NCI-H187 treated with DMSO at 0.1 percent for 48 hours (cell line): ENCODE data around the gene NPS.

Source experiments
- DNase-seq: peaks from one replicate; lab custom pipeline; 2025; lab: John Stamatoyannopoulos, UW

The NPS gene

GRCh38 chr10:127561647-127562046 is 12.5 kb downstream of the NPS start:
- no peak for DNase-seq

DNA sequence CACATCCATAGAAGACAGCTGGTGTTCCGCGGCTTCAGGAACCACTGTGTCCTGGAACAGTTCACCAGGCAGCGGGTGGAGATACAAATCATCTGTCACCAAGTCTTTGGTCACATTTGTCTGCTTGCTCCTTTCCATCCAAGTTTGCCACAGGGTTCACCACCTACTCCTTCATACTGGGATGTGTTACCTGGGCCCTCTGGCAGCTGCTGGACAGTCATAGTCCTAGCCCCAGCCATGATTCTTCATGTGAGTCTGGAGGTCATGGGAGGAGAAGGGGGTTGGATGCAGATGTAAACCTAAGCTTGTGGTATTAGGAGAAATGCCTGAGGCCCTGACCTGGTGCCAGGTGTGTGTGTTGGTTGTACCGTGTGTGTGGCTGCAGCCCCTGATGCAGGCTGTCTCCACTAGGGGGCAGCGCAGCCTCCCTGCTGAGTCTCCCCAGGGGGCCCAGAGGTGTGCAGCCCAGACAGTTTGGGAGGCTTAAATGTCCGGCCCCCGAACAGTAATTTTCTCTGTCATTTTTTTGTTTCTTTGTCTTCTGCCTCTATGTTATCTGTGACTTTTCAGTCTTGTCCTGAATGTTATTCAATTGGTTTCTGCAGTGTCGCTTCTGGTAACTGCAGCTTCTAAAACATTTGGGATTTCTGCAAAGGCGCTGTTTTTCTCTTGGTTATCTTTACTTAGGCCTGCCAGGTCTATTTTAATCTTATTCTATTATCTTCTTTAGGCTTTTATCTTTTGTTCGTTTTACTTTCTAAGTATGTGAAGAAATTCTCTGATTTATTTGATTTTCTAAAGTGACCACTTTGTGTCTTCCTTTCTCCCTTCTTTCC is 14.8 kb downstream of the NPS start:
- DNase-seq: no peak

- no peak for DNase-seq
Observed at GRCh38 chr10:127564644-127565043, 15.5 kb downstream of the NPS start.

GRCh38 chr10:127565583-127565982 is 16.5 kb downstream of the NPS start:
- no peak for DNase-seq

GRCh38 chr10:127569210-127569609 is 20.1 kb downstream of the NPS start:
- no peak for DNase-seq

- DNase-seq: no peak
Observed at GRCh38 chr10:127570036-127570435, 20.9 kb downstream of the NPS start.

DNA sequence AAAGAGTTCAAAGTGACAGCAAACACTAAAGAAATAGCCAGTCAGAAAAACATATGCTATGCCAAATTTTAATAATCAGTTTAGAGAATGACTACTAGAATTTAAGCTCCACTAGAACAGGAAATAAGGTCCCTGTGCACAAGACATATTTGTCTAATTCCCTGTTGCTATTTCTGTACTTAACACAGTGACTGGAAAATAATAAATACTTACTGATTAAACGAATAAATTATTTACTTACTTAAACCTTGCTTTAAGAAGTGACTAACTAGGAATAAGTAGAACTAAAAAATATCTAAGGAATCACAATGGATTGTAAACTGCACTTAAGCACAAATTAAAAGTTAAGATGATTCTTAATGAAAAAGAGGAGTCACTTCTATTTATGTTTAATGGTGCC is 22.3 kb downstream of the NPS start:
- no peak for DNase-seq

GRCh38 chr10:127576051-127576450 is 26.9 kb downstream of the NPS start:
- no peak for DNase-seq

DNA sequence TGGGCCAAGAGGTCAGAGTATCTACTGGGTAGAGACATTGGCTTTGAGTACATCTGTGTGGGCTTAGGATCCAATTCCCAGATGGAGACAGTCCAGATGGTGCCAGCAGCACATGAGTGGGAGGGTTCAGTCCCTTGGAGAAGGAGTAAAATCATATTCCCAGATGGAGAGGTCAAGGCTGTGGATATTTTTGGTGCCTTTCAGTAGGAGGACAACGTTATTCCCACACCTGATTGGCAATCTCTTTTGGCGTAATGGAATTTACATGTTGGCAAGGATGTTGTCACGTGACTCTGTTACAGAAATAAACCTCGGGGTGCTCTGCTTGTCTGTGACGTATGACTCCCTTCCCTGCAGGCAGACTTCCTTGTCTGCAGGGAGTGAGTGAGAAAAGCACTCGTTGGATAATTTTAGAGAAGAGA is 27.6 kb downstream of the NPS start:
- no peak for DNase-seq

DNA sequence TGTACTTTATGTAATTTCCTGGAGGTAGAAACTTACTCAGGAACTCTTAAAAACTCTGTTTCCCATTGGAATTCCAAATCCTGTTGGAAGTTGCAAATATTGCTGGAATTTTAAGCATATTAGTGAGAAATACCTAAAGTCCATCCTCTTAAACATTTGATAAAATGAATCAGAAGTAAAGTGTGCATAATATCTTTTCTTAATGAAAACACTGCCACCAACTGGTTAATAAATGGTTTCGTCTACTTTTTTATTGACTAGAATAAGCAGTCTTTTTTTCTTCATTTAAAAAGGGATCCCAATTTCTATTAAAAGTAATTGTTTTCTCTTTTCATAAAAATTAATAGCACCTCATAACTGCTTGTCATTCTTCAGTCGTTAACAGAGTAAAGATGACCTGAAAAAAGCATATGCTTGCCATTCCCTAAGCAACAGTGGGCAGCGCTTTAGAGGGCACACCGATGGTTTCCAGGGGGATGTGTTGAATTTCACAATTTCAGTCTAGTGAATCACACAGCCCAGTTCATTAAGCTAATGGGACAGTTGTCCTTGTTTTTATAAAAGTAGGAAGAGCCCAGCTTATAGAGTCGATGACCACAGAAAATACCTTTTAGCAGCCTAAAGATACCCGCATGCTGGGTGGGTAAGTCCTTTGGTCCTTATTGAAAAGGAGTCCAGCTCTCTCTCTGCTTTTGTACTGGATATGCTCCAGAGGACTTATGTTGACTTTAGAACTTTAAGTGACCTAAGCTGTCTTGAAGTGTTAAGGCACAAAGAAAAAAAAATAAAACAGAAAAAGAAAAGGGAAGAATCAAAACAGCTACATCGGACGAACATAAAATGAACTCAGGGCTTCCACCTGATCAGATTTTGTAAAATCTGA is 28.5 kb downstream of the NPS start:
- DNase-seq: no peak

- DNase-seq: no peak
Observed at GRCh38 chr10:127578259-127578960, 29.3 kb downstream of the NPS start.

DNA sequence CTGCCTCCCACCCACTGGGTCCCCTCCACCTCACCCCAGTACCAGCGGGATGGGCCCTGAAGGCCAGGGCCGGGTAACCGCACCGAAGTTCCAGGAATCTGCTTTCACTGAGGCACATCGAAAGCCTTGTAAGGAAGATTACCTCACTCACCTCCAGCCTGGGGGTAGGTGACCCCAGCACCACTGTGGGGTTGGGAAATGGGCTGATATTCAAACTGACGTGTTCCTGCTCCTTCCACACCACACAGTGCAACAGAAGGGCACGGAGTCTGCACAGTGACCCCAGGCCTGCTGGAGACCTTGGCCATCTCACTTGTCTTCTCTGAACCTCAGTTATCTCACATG is 29.8 kb downstream of the NPS start:
- no peak for DNase-seq

- DNase-seq: no peak
Observed at GRCh38 chr10:127579640-127580039, 30.5 kb downstream of the NPS start.

GRCh38 chr10:127580822-127581221 is 31.7 kb downstream of the NPS start:
- DNase-seq: no peak

- no peak for DNase-seq
Observed at GRCh38 chr10:127585519-127586023, 36.5 kb downstream of the NPS start.

DNA sequence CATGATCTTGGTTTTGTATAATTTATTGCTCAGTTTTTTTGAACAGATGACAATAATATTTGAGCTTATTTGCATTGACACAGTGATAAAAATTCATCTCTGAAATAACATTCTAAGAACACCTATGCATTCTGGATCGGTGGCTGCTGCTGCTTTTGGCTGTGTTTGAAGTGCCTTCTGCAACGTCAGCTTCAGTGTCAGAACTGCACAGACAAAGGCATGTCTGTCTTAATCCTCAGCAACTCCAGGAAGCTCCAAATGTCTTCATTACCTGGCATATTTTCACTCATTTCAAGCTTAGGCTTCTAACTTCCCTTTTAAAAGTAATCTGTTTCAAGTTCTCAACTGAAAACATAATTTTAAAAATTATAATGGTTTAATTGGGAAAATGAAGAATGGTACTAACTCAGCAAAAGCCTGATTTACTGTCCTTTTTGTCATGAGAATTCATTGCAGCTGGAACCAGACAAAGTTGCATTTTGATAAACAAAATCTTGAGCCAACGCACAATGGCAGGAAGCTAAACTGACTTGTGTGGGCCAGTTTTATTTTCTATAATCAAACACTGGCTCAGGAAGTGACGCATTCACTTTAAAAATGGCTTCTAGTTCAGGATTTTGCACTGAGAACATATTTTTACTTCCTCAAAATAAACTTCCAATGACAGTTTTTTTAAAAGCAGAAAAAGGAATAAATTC is 38.7 kb downstream of the NPS start:
- no peak for DNase-seq

DNA sequence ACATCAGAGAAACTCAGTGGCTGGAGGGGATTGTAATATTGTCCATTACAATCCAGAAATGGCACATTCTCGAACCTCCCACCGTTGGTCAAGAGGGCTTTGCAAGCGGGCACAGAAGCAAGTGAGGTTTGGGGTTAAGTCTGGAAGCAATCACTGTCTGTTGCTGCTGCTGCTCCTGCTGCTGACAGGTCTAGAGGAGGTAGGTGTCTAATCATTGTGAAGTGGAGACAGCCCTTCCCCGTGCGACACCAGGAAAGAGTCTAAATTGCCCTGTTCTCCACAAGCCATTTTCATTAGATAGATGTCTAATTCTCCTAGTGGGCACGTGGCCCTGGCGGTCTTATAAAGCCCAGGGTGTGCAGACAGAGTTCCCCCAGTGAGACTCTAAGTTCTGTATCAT is 43.5 kb downstream of the NPS start:
- no peak for DNase-seq

DNA sequence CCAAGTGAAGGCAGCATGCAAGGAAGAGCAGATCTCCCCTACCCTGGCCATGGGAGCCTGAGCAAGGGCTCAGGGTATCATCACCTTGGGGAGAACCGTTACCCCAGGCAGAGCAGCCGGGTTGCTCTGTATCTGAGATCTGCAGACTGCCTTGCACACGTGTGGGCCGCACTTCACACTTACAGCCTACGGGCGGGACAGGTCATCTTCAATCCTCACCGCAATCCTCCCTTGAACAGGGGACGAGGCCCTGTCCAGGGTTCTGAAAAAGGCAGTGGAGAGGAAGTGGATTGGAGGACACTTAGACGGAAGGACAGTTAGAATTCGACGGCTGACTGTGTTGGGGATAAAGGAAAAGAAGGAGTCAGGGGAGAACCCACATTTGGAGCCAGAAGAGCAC is 51.4 kb downstream of the NPS start:
- no peak for DNase-seq
